WI38 (cell line): ENCODE results near the gene WDR19.

Source experiments
- H3K4me3 ChIP-seq: 2 replicates; pipeline ENCODE4 v1.5.1; 2011; ENCODE audit warnings: low read depth, mild to moderate bottlenecking, control low read depth, low read length
- TF ChIP-seq, protein P1 (sequence below): IDR thresholded peaks from 2 replicates; pipeline ENCODE4 v1.5.1; 2012; ENCODE audit warnings: low read depth, mild to moderate bottlenecking, control low read depth, low read length

WDR19 gene

DNA sequence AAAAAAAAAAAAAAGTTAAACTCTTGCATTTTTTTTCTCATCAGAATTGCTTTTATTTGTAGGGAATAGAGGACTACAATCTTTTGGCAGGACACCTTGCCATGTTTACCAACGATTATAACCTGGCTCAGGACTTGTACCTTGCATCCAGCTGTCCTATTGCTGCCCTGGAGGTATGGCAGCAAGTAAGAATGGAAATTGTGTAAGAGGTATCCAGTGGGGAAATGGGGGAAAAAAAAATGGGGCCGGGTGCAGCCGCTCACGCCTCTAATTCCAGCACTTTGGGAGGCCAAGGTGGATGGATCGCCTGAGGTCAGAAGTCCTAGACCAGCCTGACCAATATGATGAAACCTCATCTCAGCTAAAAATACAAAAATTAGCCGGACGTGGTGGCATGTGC lies 49.8 kb downstream of the WDR19 start:
- H3K4me3 ChIP-seq, result no peak overlapping the region
- TF ChIP-seq, protein P1, sequence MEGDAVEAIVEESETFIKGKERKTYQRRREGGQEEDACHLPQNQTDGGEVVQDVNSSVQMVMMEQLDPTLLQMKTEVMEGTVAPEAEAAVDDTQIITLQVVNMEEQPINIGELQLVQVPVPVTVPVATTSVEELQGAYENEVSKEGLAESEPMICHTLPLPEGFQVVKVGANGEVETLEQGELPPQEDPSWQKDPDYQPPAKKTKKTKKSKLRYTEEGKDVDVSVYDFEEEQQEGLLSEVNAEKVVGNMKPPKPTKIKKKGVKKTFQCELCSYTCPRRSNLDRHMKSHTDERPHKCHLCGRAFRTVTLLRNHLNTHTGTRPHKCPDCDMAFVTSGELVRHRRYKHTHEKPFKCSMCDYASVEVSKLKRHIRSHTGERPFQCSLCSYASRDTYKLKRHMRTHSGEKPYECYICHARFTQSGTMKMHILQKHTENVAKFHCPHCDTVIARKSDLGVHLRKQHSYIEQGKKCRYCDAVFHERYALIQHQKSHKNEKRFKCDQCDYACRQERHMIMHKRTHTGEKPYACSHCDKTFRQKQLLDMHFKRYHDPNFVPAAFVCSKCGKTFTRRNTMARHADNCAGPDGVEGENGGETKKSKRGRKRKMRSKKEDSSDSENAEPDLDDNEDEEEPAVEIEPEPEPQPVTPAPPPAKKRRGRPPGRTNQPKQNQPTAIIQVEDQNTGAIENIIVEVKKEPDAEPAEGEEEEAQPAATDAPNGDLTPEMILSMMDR, result no peak

DNA sequence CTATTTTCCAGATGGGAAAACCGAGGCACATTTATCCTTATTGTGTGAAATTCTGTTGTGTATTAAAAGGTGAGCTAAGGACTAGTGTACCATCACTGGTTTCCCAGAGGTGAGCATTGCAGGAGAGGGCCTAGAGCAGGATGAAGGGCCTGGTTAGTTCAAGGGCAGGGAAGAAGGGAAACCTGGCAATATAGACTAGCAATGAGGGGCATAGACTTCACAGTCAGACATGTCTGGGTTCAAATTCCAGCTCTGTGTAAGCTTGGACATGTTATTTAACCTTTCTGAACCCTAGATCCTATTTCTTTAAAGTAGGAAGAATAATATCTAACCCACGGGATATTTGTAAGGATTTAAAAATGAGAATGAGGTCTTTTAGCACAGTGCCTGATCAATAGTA lies 50.8 kb downstream of the WDR19 start:
- TF ChIP-seq, protein P1, result no peak

DNA sequence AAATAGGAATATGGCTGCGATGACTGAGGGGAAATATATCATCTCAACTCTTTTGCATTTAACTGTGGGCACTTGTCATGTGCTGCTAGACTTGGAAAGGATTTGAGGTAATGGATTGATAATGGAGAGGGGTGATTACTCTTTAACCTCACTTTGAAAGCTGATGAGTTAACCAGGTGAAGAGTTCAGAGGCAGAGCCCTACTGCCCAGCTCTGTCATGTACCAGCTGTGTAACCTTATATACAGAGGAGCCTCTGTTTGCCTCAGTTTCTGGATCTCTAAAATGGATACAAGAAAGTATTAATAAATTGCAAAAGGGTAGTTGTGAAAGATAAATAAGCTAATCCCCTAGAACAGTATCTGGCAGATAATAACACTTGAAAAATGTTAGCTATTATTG lies 51.5 kb downstream of the WDR19 start:
- TF ChIP-seq, protein P1, result no peak
- H3K4me3 ChIP-seq, result no peak overlapping the region

More for the DNA sequence above, 50.8 kb downstream of the WDR19 start:
- no peak overlapping the region for H3K4me3 ChIP-seq

DNA sequence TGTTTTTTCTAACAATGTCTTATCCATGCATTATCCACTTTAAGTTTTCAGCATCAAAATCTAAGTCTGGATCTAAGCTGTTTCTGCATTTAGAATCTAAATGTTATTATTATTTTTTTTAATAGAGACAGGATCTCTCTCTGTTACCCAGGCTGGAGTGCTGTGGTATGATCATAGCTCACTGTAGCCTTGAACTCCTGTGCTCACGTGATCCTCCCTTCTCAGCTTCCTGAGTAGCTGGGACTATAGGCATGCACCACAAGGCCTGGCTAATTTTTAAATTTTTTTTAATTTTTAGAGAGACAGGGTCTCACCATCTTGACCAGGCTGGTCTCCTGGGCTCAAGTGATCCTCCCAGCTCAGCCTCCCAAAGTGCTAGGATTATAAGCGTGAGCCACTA lies 52.7 kb downstream of the WDR19 start:
- TF ChIP-seq, protein P1, result no peak
- H3K4me3 ChIP-seq, result no peak overlapping the region

DNA sequence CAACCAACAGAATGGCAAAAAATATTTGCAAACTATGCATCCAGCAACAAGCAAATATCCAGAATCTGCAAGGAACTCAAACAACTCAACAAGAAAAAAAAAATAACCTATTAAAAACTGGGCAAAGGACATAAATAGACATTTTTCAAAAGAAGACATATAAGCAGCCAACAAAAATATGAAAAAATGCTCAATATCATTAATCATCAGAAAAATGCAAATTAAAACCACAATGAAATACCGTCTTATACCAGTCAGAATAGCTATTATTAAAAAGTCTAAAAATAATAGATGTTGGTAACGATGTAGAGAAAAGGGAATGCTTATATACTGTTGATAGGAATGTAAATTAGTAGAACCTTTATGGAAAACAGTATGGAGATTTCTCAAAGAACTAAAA lies 53.4 kb downstream of the WDR19 start:
- TF ChIP-seq, protein P1, result no peak
- H3K4me3 ChIP-seq, result no peak overlapping the region

DNA sequence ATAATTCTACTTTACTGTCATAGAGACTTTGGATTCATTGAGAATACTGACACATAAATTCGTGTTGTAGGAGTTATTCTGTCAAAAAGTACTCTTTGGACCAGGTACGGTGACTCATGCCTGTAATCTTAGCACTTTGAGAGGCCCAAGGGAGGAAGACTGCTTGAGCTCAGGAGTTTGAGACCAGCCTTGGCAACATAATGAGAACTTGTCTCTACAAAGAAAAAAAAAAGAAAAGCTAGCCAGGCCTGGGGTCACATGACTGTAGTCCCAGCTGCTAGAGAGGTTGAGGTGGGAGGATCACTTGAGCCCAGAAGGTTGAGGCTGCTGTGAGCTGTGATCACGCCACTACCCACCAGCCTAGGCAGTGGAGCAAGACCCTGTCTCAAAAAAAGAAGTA lies 54.9 kb downstream of the WDR19 start:
- no peak overlapping the region for H3K4me3 ChIP-seq
- TF ChIP-seq, protein P1, result no peak

DNA sequence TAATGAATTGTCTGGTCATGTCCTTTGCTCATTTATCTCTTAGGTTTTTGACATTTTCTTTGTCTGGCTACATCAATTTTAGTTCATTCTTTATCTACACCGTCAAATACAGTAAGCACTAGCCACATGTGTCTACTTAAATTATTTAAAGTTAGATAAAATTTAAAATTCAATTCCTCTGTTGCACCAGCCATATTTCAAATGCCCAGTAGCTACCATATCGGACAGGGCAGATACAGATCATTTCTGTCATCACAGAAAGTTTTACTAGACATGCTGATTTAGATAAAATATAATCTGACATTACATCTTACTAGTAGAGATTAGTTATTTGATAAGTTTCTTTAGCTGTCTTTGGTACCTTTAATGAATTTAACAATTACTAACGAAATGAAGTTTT lies 61.1 kb downstream of the WDR19 start:
- no peak overlapping the region for H3K4me3 ChIP-seq
- TF ChIP-seq, protein P1, result no peak
